Subcutaneous adipose tissue (tissue), 4 donors: Measurements from ENCODE around the gene CWC27. TPM values are rescaled to one million over a fixed set of nuclear protein-coding genes. Genes with fewer than 3 reads are reported as not detected.

Source experiments
- total RNA-seq, 4 donors: library from RNA; depleted of rRNA; stranded (reverse); fragments of >200 nt; gene quantifications; one replicate each; pipeline ENCODE4 v1.1.0, GENCODE V29; 2016
- TF ChIP-seq, protein P1 (sequence below): fragments of 450-650 bp; IDR thresholded peaks from one replicate; pipeline ENCODE4 v1.5.1; 2016; ENCODE audit warnings: low read depth, mild to moderate bottlenecking, control low read depth, antibody characterized with exemption, moderate library complexity

CWC27 gene
- total RNA-seq, 4 donors from 2014 or later = 9.0 to 17.8 (median 15.2) TPM

DNA sequence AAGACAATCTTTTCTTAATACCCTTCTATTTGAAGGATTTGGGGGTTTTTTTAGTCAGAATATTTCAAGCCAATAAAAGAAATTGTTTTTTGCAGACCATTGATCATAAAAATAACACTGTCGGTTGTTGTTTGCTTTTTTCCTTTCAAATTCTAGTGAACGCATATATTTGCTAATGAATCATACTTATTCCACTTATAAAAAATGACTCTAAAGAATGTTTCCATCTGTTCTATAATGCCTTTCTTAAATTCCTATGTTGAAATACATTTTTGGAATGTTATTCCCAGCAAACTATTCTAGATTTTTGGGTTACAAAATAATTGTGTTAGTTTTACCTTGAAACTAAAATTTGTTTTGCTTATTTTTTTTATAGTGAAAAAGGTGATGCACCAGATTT, 32.2 kb downstream of the CWC27 start:
- TF ChIP-seq, protein P1, sequence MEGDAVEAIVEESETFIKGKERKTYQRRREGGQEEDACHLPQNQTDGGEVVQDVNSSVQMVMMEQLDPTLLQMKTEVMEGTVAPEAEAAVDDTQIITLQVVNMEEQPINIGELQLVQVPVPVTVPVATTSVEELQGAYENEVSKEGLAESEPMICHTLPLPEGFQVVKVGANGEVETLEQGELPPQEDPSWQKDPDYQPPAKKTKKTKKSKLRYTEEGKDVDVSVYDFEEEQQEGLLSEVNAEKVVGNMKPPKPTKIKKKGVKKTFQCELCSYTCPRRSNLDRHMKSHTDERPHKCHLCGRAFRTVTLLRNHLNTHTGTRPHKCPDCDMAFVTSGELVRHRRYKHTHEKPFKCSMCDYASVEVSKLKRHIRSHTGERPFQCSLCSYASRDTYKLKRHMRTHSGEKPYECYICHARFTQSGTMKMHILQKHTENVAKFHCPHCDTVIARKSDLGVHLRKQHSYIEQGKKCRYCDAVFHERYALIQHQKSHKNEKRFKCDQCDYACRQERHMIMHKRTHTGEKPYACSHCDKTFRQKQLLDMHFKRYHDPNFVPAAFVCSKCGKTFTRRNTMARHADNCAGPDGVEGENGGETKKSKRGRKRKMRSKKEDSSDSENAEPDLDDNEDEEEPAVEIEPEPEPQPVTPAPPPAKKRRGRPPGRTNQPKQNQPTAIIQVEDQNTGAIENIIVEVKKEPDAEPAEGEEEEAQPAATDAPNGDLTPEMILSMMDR = no peak

DNA sequence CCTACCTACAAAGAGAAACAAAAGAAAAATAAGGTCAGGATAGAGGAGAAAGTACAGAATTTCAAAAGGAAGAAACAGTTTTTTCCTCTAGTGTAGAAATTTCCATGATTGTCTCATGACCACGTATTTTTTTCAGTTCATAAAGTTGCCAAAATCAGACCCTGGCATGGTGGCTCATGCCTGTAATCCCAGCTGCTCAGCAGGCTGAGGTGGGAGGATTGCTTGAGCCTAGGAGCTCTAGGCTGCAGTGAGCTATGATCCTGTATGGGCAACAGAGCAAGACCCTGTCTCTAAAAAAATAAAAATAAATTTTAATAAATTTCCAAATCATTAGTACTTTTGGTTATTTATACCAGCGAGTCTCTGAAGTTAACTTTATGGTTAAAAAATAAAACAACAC, 37.8 kb downstream of the CWC27 start:
- TF ChIP-seq, protein P1 = no peak

DNA sequence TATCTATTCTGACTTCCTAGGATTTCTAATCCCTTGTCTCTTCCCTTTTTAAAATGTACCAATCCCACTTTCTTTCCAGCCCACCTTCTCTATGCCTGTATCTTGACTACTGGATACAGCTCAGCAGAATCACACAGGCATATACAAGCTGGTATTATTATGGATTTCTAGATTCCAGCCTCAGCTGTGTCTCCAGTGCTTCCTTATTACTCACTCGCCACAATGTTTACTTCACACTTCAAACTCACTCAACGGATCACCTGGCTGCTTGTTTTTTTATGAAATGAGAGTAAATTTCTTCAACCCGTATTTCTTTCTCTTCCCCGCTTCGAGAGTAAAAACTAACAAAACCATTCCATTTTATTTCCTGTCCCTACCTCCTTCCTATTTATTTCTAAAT, 38.8 kb downstream of the CWC27 start:
- TF ChIP-seq, protein P1 = no peak

DNA sequence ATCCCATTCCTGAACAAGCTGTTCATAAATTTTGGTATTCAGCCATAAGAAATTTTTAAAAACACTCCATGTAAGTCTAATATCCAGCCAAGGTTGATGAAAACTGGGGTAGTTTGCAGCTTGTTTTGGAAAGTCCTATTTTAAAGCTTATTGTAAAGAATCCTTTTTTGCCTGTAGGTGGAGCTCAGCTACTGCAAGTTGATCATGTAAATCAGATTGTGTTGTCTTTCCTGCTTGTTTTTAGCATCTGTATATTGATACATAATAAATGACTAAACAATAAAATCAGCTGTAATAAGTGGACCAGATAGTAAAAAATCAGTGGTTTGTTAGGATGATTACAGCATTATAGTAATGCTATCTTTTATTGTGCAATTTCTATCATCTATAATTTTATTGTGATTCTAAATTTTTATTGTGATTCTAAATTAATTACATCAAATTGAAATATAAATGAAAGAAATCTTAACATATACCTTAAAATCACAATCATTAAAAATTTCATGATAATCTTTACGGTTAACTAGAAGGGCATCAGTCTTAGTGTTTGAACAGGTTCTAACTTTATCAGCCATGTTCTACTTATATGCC, 42.4 kb downstream of the CWC27 start:
- TF ChIP-seq, protein P1 = no peak

DNA sequence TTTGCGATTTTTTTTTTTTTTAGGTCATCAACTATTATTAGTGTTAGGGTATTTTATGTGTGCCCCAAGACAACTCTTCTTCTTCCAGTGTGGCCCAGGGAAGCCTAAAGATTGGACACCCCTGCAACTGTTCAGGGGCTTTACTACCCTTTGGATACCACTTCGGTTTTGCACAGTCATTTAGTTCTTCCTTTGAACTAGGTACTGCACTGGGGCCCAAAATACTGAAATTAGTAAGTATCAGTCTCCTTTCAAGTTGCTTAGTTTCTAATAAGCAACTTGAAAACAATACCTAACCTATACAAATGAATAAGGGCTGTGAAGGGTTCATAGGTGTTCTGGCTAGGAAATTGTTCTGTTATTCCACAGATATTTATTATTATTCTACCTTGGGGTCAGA, 45.3 kb downstream of the CWC27 start:
- TF ChIP-seq, protein P1 = no peak

DNA sequence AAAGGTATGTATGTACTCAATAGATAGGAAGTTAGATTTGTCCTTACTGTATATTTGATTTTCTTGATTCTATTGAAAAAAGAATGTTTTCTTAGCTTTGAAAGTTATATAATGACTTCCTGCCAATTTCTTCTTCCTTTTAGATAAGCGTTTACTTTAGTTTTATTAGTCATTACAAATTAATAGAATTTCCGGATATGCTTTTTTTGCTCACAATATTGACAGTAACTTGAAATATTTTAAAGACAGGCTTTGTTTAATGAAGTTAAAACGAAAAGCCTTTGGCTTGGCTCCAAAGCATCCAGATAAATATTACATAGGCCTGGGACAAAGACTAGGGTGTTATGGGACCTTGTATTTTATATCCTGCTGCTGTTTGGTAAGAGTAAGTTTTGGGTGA, 49.5 kb downstream of the CWC27 start:
- TF ChIP-seq, protein P1 = no peak

DNA sequence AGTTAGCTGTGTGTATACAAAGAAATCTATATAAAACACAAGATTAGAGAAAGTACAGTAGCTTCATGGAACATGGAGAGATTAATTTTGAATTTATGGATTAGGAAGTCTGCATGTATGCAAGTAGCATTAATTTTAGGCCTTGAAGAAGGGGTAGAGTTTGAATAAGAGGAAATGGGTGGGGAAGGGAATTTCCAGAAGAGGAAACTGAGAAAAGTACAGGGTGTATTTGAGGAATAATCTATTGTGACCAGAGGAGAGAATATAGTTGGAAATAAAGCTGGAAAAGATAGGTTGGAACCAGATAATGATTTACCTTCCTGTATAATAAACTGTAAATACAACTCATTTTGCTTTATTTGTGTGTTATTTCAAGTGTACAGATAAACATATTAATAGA, 53.6 kb downstream of the CWC27 start:
- TF ChIP-seq, protein P1 = no peak

DNA sequence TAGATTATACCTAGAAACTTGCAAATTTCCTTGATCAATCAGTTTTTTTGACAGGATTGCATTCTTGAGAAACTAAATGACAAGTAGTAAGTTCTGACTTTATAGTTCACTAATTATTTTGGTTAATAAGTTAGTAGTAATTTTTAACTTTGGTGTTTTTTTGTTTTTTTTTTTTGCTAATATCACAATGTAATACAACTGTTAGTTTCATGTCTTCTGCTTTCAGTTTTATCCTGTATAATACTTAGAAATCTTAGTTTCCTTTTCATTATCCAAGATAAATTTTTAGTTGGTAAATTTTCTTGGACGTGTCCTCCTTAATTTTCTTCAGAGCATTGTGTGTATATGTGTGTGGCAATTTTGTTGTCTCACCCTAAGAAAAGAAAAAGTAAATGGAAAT, 57.8 kb downstream of the CWC27 start:
- TF ChIP-seq, protein P1 = no peak
